Muscle layer of duodenum (tissue), 2 donors: ENCODE data around the gene YBEY.

ENCODE experiments used
- H3K27ac ChIP-seq: one replicate; pipeline ENCODE4 v1.7.0; 2013; ENCODE audit warnings: mild to moderate bottlenecking, low read length
- H3K27me3 ChIP-seq: one replicate; pipeline ENCODE4 v1.7.0; 2013; ENCODE audit warnings: low read depth, mild to moderate bottlenecking, control low read depth, low read length
- H3K36me3 ChIP-seq, 2 donors: one replicate each; pipeline ENCODE4 v1.7.0; 2013; ENCODE audit warnings: low read length in 2 of 2, control low read depth in 1 of 2, mild to moderate bottlenecking in 1 of 2; ENCODE audit not compliant: insufficient read depth in 2 of 2, control insufficient read depth in 1 of 2
- H3K4me1 ChIP-seq, 2 donors: one replicate each; pipeline ENCODE4 v1.7.0; 2013; ENCODE audit warnings: low read length in 2 of 2, mild to moderate bottlenecking in 2 of 2, control low read depth in 1 of 2, moderate library complexity in 1 of 2; ENCODE audit not compliant: insufficient read depth in 2 of 2, control insufficient read depth in 1 of 2
- H3K4me3 ChIP-seq, 2 donors: one replicate each; pipeline ENCODE4 v1.7.0; 2013; ENCODE audit warnings: low read length in 2 of 2, low read depth in 1 of 2, mild to moderate bottlenecking in 1 of 2
- H3K9me3 ChIP-seq, 2 donors: one replicate each; pipeline ENCODE4 v1.7.0; 2013; ENCODE audit warnings: low read length in 2 of 2, control low read depth in 1 of 2, mild to moderate bottlenecking in 1 of 2; ENCODE audit not compliant: control insufficient read depth in 1 of 2
- donor health status: healthy.

YBEY gene

GRCh38 chr21:46322351-46323226 lies 36.4 kb downstream of the YBEY start:
- Histone ChIP-seq H3K27ac (no peak overlapping the region), H3K27me3 (no peaks in the 10 kb centered on the region), H3K4me1 (peaks cover 6 to 29% of the 10 kb centered on the region in 2 donors), H3K4me3 (peak overlapping the region; percentile 67 to 96), H3K36me3 (peaks cover 0 to 6% of the 10 kb centered on the region in 2 donors), H3K9me3 (no peaks in the 10 kb centered on the region)

- Histone ChIP-seq H3K27ac (no peak overlapping the region), H3K27me3 (no peaks in the 10 kb centered on the region), H3K9me3 (no peaks in the 10 kb centered on the region), H3K36me3 (peaks cover 5 to 11% of the 10 kb centered on the region in 2 donors), H3K4me1 (peaks cover 6 to 29% of the 10 kb centered on the region in 2 donors), H3K4me3 (peak overlapping the region; percentile 67 to 96)
Measured at GRCh38 chr21:46323227-46323709, 37.1 kb downstream of the YBEY start.

- Histone ChIP-seq H3K9me3 (no peaks in the 10 kb centered on the region), H3K36me3 (peaks cover 5 to 13% of the 10 kb centered on the region in 2 donors), H3K27ac (peak within 1 kb of the TSS; percentile 69), H3K4me3 (peak within 1 kb of the TSS; percentile 67 to 96), H3K4me1 (peaks cover 6 to 29% of the 10 kb centered on the region in 2 donors), H3K27me3 (no peaks in the 10 kb centered on the region)
Measured at GRCh38 chr21:46323710-46324389, 37.7 kb downstream of the YBEY start, which contains the start of the genes C21orf58 and PCNT. Gene C21orf58, minus strand, starts transcription at chr21:46323870. Its CDS starts 1,132 bp downstream, at chr21:46322738. Gene PCNT, plus strand, starts transcription at chr21:46324156. Its CDS starts 73 bp downstream, at chr21:46324229.

GRCh38 chr21:46324390-46325072 lies 38.4 kb downstream of the YBEY start:
- H3K4me1 ChIP-seq, result peaks cover 6 to 29% of the 10 kb centered on the region in 2 donors
- peak overlapping the region; percentile 67 to 96 for H3K4me3 ChIP-seq
- peaks cover 6 to 13% of the 10 kb centered on the region in 2 donors for H3K36me3 ChIP-seq
- H3K9me3 ChIP-seq, result no peaks in the 10 kb centered on the region
- H3K27me3 ChIP-seq, result no peaks in the 10 kb centered on the region
- H3K27ac ChIP-seq, result peak overlapping the region; percentile 69

GRCh38 chr21:46325073-46325912 lies 39.2 kb downstream of the YBEY start:
- H3K36me3 ChIP-seq, result peaks cover 10 to 13% of the 10 kb centered on the region in 2 donors
- H3K9me3 ChIP-seq, result no peaks in the 10 kb centered on the region
- peak overlapping the region; percentile 64 to 96 for H3K4me3 ChIP-seq
- peak overlapping the region; percentile 63 for H3K27ac ChIP-seq
- H3K4me1 ChIP-seq, result peaks cover 6 to 29% of the 10 kb centered on the region in 2 donors
- no peaks in the 10 kb centered on the region for H3K27me3 ChIP-seq

GRCh38 chr21:46326110-46326703 lies 40.1 kb downstream of the YBEY start:
- no peaks in the 10 kb centered on the region for H3K9me3 ChIP-seq
- H3K27ac ChIP-seq, result no peak overlapping the region
- H3K27me3 ChIP-seq, result no peaks in the 10 kb centered on the region
- peaks cover 10 to 13% of the 10 kb centered on the region in 2 donors for H3K36me3 ChIP-seq
- peaks cover 6 to 29% of the 10 kb centered on the region in 2 donors for H3K4me1 ChIP-seq
- H3K4me3 ChIP-seq, result no peak overlapping the region

- peaks cover 10 to 21% of the 10 kb centered on the region in 2 donors for H3K36me3 ChIP-seq
Measured at GRCh38 chr21:46327711-46328110, 41.6 kb downstream of the YBEY start.

GRCh38 chr21:46328151-46328550 lies 42.0 kb downstream of the YBEY start:
- H3K4me3 ChIP-seq, result no peak overlapping the region
- H3K27me3 ChIP-seq, result no peaks in the 10 kb centered on the region
- H3K4me1 ChIP-seq, result peaks cover 6 to 11% of the 10 kb centered on the region in 2 donors
- no peak overlapping the region for H3K27ac ChIP-seq
- H3K9me3 ChIP-seq, result no peaks in the 10 kb centered on the region
- H3K36me3 ChIP-seq, result peaks cover 10 to 21% of the 10 kb centered on the region in 2 donors

More at GRCh38 chr21:46327711-46328110, 41.6 kb downstream of the YBEY start:
- Histone ChIP-seq H3K4me1 (peaks cover 6 to 16% of the 10 kb centered on the region in 2 donors), H3K4me3 (no peak overlapping the region), H3K9me3 (no peaks in the 10 kb centered on the region), H3K27ac (no peak overlapping the region), H3K27me3 (no peaks in the 10 kb centered on the region)

- Histone ChIP-seq H3K4me1 (peaks cover 6 to 9% of the 10 kb centered on the region in 2 donors), H3K27me3 (no peaks in the 10 kb centered on the region), H3K9me3 (no peaks in the 10 kb centered on the region), H3K4me3 (no peak overlapping the region), H3K36me3 (peaks cover 15 to 24% of the 10 kb centered on the region in 2 donors), H3K27ac (no peak overlapping the region)
Measured at GRCh38 chr21:46329796-46330195, 43.7 kb downstream of the YBEY start.
